Astrocyte of the spinal cord (primary cell): ENCODE data around the gene LHFPL3.

Source experiments
- DNase-seq: peaks from one replicate; pipeline ENCODE4 v3.0.0; 2011; ENCODE audit warnings: low read depth, low spot score
- H3K4me3 ChIP-seq: 2 replicates; pipeline ENCODE4 v1.5.1; 2011; ENCODE audit warnings: low read depth, mild to moderate bottlenecking, low read length, moderate library complexity
- in situ Hi-C: cut with HindIII; loops from 2 replicates; pipeline ENCODE4 v1.10.0; 2017; ENCODE audit warnings: low sequenced_read_pairs
- TF ChIP-seq, protein P1 (sequence below): IDR thresholded peaks from 2 replicates; pipeline ENCODE4 v1.5.1; 2012; ENCODE audit warnings: low read depth, mild to moderate bottlenecking, low read length, inconsistent platforms

The LHFPL3 gene

DNA sequence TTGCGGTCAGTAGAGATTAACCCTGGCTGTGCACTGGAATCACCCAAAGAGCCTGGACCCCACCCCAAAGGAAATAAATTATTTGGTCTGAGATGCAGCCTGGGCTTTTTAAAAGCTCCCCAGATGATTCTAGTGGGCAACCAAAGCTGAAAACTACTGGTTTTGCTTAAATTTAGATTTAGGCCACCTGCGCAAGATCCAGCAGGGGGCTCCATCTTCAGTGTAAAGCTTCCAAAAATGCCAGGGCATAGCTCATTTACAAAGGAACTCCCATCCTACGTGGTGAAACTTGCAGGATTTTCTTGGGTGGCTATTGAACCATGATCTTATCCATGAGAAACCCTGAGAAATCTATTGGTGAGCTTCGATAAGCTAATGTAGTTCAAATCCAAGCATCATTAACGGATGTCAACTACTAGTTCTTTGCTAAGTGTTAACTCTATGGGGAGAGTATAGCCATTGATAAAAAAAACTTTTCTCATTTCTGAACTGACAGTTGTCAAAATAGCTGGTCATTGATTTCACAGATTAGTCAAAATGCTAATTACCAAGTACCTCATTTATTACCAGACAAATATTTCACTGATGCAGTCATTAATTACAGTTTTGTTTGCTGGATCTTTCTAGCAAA lies 315.3 kb downstream of the LHFPL3 start:
- no peak overlapping the region for H3K4me3 ChIP-seq
- DNase-seq: no peak
- in situ Hi-C loops: no loop called here
- TF ChIP-seq, protein P1, sequence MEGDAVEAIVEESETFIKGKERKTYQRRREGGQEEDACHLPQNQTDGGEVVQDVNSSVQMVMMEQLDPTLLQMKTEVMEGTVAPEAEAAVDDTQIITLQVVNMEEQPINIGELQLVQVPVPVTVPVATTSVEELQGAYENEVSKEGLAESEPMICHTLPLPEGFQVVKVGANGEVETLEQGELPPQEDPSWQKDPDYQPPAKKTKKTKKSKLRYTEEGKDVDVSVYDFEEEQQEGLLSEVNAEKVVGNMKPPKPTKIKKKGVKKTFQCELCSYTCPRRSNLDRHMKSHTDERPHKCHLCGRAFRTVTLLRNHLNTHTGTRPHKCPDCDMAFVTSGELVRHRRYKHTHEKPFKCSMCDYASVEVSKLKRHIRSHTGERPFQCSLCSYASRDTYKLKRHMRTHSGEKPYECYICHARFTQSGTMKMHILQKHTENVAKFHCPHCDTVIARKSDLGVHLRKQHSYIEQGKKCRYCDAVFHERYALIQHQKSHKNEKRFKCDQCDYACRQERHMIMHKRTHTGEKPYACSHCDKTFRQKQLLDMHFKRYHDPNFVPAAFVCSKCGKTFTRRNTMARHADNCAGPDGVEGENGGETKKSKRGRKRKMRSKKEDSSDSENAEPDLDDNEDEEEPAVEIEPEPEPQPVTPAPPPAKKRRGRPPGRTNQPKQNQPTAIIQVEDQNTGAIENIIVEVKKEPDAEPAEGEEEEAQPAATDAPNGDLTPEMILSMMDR: peak; percentile 66

- TF ChIP-seq, protein P1: no peak
- in situ Hi-C loops: no loop called here
- DNase-seq: peak; percentile 34
- no peak overlapping the region for H3K4me3 ChIP-seq
Observed at GRCh38 chr7:104650991-104651640, 322.7 kb downstream of the LHFPL3 start.

- H3K4me3 ChIP-seq: no peak overlapping the region
- TF ChIP-seq, protein P1: no peak
- in situ Hi-C loops: no loop called here
- DNase-seq: no peak
Observed at GRCh38 chr7:104652434-104652833, 324.0 kb downstream of the LHFPL3 start.

DNA sequence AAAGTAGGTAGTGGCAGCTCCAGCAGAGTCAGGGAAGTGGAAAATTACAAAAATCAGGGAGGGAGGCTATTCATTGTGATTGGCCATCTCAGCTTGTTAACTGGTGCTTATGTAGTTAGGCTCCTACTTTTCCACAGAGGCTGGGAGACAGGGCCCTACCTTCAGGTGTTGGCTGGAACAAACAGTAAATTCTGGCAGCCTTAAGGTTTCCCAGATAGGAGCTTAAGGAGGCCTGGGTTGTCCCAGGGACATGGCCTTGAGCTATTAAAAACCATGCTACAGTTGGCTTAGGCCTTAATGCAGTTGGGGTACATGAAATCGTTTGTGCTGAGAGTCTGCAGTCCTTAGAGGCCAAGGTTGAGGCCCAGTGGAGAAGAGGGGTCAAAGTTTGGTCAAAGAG lies 324.5 kb downstream of the LHFPL3 start:
- in situ Hi-C loops: no loop called here
- DNase-seq: no peak
- H3K4me3 ChIP-seq: no peak overlapping the region
- TF ChIP-seq, protein P1: no peak

GRCh38 chr7:104653825-104654401 lies 325.5 kb downstream of the LHFPL3 start:
- no peak for DNase-seq
- in situ Hi-C loops: no loop called here
- no peak overlapping the region for H3K4me3 ChIP-seq
- TF ChIP-seq, protein P1: no peak

- in situ Hi-C loops: no loop called here
- no peak overlapping the region for H3K4me3 ChIP-seq
- no peak for DNase-seq
- TF ChIP-seq, protein P1: no peak
Observed at GRCh38 chr7:104655592-104655991, 327.2 kb downstream of the LHFPL3 start.
